GM12878 (cell line): ENCODE results near the gene IL11. TPM values are rescaled to one million over a fixed set of nuclear protein-coding genes. Genes with fewer than 3 reads are reported as not detected.

Experiments
- BCL3 ChIP-seq: IDR thresholded peaks from 2 replicates; pipeline ENCODE4 v1.6.1; 2011; ENCODE audit warnings: borderline replicate concordance, low read depth, mild to moderate bottlenecking, moderate library complexity, low read length; ENCODE audit not compliant: insufficient read depth, poor library complexity, severe bottlenecking
- BHLHE40 ChIP-seq, 2 experiments: fragments of 450-650 bp in 1 of 2; IDR thresholded peaks; 2 replicates each; pipeline ENCODE4 v1.6.1; 2011 to 2017; ENCODE audit warnings: low read depth in 2 of 2, borderline replicate concordance in 1 of 2, improper control_type of control experiment in 1 of 2, low read length in 1 of 2, mild to moderate bottlenecking in 1 of 2
- CEBPB ChIP-seq, 2 experiments: fragments of 150-350 bp in 1 of 2; IDR thresholded peaks; 2 replicates each; pipeline ENCODE4 v1.6.1; 2012 to 2014; ENCODE audit warnings: low read depth in 2 of 2, low read length in 2 of 2, borderline replicate concordance in 1 of 2, inconsistent platforms in 1 of 2
- CHD1 ChIP-seq: IDR thresholded peaks from 2 replicates; pipeline ENCODE4 v1.6.1; 2012; ENCODE audit warnings: low read depth, low read length, improper control_type of control experiment
- HDAC2 ChIP-seq: fragments of 200-600 bp; sonication (generic); IDR thresholded peaks from 2 replicates; pipeline ENCODE4 v1.6.1; 2017
- HDGF ChIP-seq: fragments of 450-650 bp; IDR thresholded peaks from 2 replicates; pipeline ENCODE4 v1.6.1; 2016; ENCODE audit warnings: antibody characterized with exemption
- NFIC ChIP-seq: IDR thresholded peaks from 2 replicates; pipeline ENCODE4 v1.6.1; 2012; ENCODE audit warnings: low read depth, mild to moderate bottlenecking, inconsistent platforms, low read length, moderate library complexity
- RB1 ChIP-seq: fragments of 450-650 bp; formaldehyde crosslinking; IDR thresholded peaks from 2 replicates; pipeline ENCODE4 v1.6.1; 2017; ENCODE audit warnings: mild to moderate bottlenecking, borderline replicate concordance
- RCOR1 ChIP-seq: conservative IDR thresholded peaks from 2 replicates; pipeline ENCODE4 v1.6.1; 2012; ENCODE audit warnings: low read depth, low read length, improper control_type of control experiment
- RELB ChIP-seq: fragments of 450-650 bp; IDR thresholded peaks from 2 replicates; pipeline ENCODE4 v1.6.1; 2017; ENCODE audit warnings: low read depth, mild to moderate bottlenecking, moderate library complexity
- REST ChIP-seq: IDR thresholded peaks from 2 replicates; pipeline ENCODE4 v1.6.1; 2012; ENCODE audit warnings: mild to moderate bottlenecking, low read depth, low read length
- RUNX3 ChIP-seq: IDR thresholded peaks from 2 replicates; pipeline ENCODE4 v1.6.1; 2012; ENCODE audit warnings: low read length, inconsistent platforms
- SMARCA5 ChIP-seq: fragments of 450-650 bp; IDR thresholded peaks from 2 replicates; pipeline ENCODE4 v1.6.1; 2017; ENCODE audit warnings: mild to moderate bottlenecking
- SP1 ChIP-seq: IDR thresholded peaks from one replicate; pipeline ENCODE4 v1.6.1; 2011; ENCODE audit warnings: low read depth, low read length
- SPI1 ChIP-seq: IDR thresholded peaks from 2 replicates; pipeline ENCODE4 v1.6.1; 2011; ENCODE audit warnings: low read depth, mild to moderate bottlenecking, low read length, moderate library complexity, borderline replicate concordance; ENCODE audit not compliant: insufficient read depth
- SRF ChIP-seq, 2 experiments: IDR thresholded peaks; 2 replicates each; pipeline ENCODE4 v1.6.1; 2011; ENCODE audit warnings: low read depth in 2 of 2, low read length in 2 of 2, mild to moderate bottlenecking in 1 of 2, moderate library complexity in 1 of 2
- STAT3 ChIP-seq: IDR thresholded peaks from 2 replicates; pipeline ENCODE4 v1.6.1; 2011; ENCODE audit warnings: low read depth, low read length, improper control_type of control experiment
- WRNIP1 ChIP-seq: IDR thresholded peaks from 2 replicates; pipeline ENCODE4 v1.6.1; 2011; ENCODE audit warnings: low read depth, low read length, improper control_type of control experiment, borderline replicate concordance
- YY1 ChIP-seq: IDR thresholded peaks from 2 replicates; pipeline ENCODE4 v1.6.1; 2011; ENCODE audit warnings: low read depth, mild to moderate bottlenecking, low read length
- ZNF207 ChIP-seq: fragments of 450-650 bp; IDR thresholded peaks from 2 replicates; pipeline ENCODE4 v1.6.1; 2014; ENCODE audit warnings: antibody characterized with exemption, mild to moderate bottlenecking, borderline replicate concordance
- ZSCAN29 ChIP-seq: fragments of 450-650 bp; IDR thresholded peaks from 2 replicates; pipeline ENCODE4 v1.6.1; 2017; ENCODE audit warnings: mild to moderate bottlenecking, moderate library complexity
- polyA plus RNA-seq, 11 experiments: library from polyadenylated mRNA; depleted of rRNA in 4 of 11; unstranded in 6 of 11; stranded (reverse) in 5 of 11; fragments of >200 nt; fragmentation: Nextera tagmentation in 4 of 11; fragmentation: Illumina TruSeq in 1 of 11; extraction: Ambion mirVana in 4 of 11; extraction: Trizol in 1 of 11; gene quantifications; 1 replicate in 1 of 11; 2 replicates in 10 of 11; pipeline versions ENCODE4 v1.2.1 to v1.2.3, GENCODE V29; 2011 to 2016; ENCODE audit warnings: inconsistent platforms in 2 of 11, missing spikeins in 2 of 11, low read depth in 1 of 11
- total RNA-seq, 4 experiments: library from RNA; depleted of rRNA in 3 of 4; stranded (reverse); fragments of >200 nt in 3 of 4; fragmentation: Illumina TruSeq in 1 of 4; extraction: Trizol in 1 of 4; gene quantifications; 2 replicates each; pipeline versions ENCODE4 v1.2.1 to v1.2.3, GENCODE V29; 2013 to 2021

Gene IL11
- total and polyA plus RNA-seq, 10 of the 15 experiments (the other 5 are each of a cell fraction or from before 2014, with no cell fraction given): 0.15 TPM; not detected in 9

- peak; percentile 69 for TF ChIP-seq BCL3
- peak; percentile 90; the same call in 1 of the 2 replicates for TF ChIP-seq WRNIP1
- TF ChIP-seq CEBPB (IDR thresholded peaks at IDR 0.05; ENCODE audit: borderline replicate concordance in 1 of 2, low read depth in 2 of 2, low read length in 2 of 2): 0 out of 4 replicates have a peak, but pooled peaks of 1 of the 2 experiments have one; percentile 15
- TF ChIP-seq NFIC: no peak
- TF ChIP-seq RCOR1: 0 out of 2 replicates have a peak, but pooled peaks have one; percentile 59
- TF ChIP-seq SP1: peak; percentile 51
- TF ChIP-seq HDAC2: no peak
- TF ChIP-seq REST: peak; percentile 56; the same call in 1 of the 2 replicates
- TF ChIP-seq YY1: peak; percentile 87
- TF ChIP-seq RELB: peak; percentile 51; the same call in 1 of the 2 replicates
- 0 out of 2 replicates have a peak, but pooled peaks have one; percentile 58 for TF ChIP-seq STAT3
- peak; percentile 51 for TF ChIP-seq RUNX3
- 0 out of 2 replicates have a peak, but pooled peaks have one; percentile 22 for TF ChIP-seq ZSCAN29
- peak; percentile 93 for TF ChIP-seq CHD1
- TF ChIP-seq SMARCA5: peak; percentile 81
- TF ChIP-seq HDGF: no peak
- TF ChIP-seq BHLHE40 (IDR thresholded peaks at IDR 0.05; ENCODE audit: borderline replicate concordance in 1 of 2, low read depth in 2 of 2, low read length in 1 of 2): peak; percentile 20 to 49; a peak in 1 of 4 replicates
- 0 out of 2 replicates have a peak, but pooled peaks have one; percentile 74 for TF ChIP-seq ZNF207
- peak; percentile 90 for TF ChIP-seq SPI1
- 0 out of 4 replicates have a peak, but pooled peaks of 1 of the 2 experiments have one; percentile 44 for TF ChIP-seq SRF (IDR thresholded peaks at IDR 0.05; ENCODE audit: low read depth in 2 of 2, low read length in 2 of 2)
- TF ChIP-seq RB1: 0 out of 2 replicates have a peak, but pooled peaks have one; percentile 42
Measured at GRCh38 chr19:55385724-55386492, 15.6 kb upstream of the IL11 start, which contains the start of gene RPL28 (continued).
